Measurements from ENCODE around the gene GSTK1. TPM values are rescaled to one million over a fixed set of nuclear protein-coding genes. Genes with fewer than 3 reads are reported as not detected.
A peak's percentile ranks its signal among the peaks of the same experiment; 100 is the strongest.

The GSTK1 gene
- total and polyA plus RNA-seq, 2 experiments from 2014 or later = 224 to 243 TPM

GRCh38 chr7:143243111-143243510 is 20.1 kb upstream of the GSTK1 start:
- 46% methylated on average over 7 of the region's 7 CpGs for WGBS (ENCODE audit: low lambda C conversion rate, missing lambda C conversion rate)
- Histone ChIP-seq H4K20me1 (ENCODE audit: insufficient read depth, poor library complexity, severe bottlenecking) (no peaks in the 10 kb centered on the region), H2AFZ (no peak overlapping the region), H3K9me2 (replicated peaks; ENCODE audit: insufficient read depth) (no peaks in the 10 kb centered on the region), H3K4me3 (no peak overlapping the region), H3K27me3 (no peaks in the 10 kb centered on the region), H3K27ac (peak overlapping the region; percentile 57), H3K4me2 (peak overlapping the region; percentile 44), H3K9me3 (ENCODE audit: low read depth) (no peaks in the 10 kb centered on the region), H3K36me3 (replicated peaks; ENCODE audit: insufficient read depth, low read depth) (no peaks in the 10 kb centered on the region), H3K79me2 (no peaks in the 10 kb centered on the region), H3K4me1 (ENCODE audit: insufficient read depth) (peaks cover 4% of the 10 kb centered on the region)
- TF ChIP-seq EZH2 (IDR thresholded peaks at IDR 0.05; ENCODE audit: borderline replicate concordance) = no peak
- TF ChIP-seq CTCF (IDR thresholded peaks at IDR 0.05; ENCODE audit: poor library complexity) = no peak
- TF ChIP-seq EZH2phosphoT487 (IDR thresholded peaks at IDR 0.05; ENCODE audit: low read depth, severe bottlenecking, unreplicated experiment) = no peak
- DNase-seq (ENCODE audit: low spot score) = no peak

GRCh38 chr7:143243614-143244013 is 19.6 kb upstream of the GSTK1 start:
- Histone ChIP-seq H3K9me2 (replicated peaks; ENCODE audit: insufficient read depth) (no peaks in the 10 kb centered on the region), H3K4me2 (peak overlapping the region; percentile 44), H3K4me1 (ENCODE audit: insufficient read depth) (peaks cover 9% of the 10 kb centered on the region), H2AFZ (peak overlapping the region; percentile 2), H3K36me3 (replicated peaks; ENCODE audit: insufficient read depth, low read depth) (no peaks in the 10 kb centered on the region), H4K20me1 (ENCODE audit: insufficient read depth, poor library complexity, severe bottlenecking) (no peaks in the 10 kb centered on the region), H3K27ac (peak overlapping the region; percentile 57), H3K27me3 (no peaks in the 10 kb centered on the region), H3K9me3 (ENCODE audit: low read depth) (no peaks in the 10 kb centered on the region), H3K4me3 (no peak overlapping the region), H3K79me2 (no peaks in the 10 kb centered on the region)
- no peak for DNase-seq (ENCODE audit: low spot score)
- 29% methylated on average over 3 of the region's 3 CpGs for WGBS (ENCODE audit: low lambda C conversion rate, missing lambda C conversion rate)
- TF ChIP-seq EZH2 (IDR thresholded peaks at IDR 0.05; ENCODE audit: borderline replicate concordance) = no peak
- no peak for TF ChIP-seq CTCF (IDR thresholded peaks at IDR 0.05; ENCODE audit: poor library complexity)
- no peak for TF ChIP-seq EZH2phosphoT487 (IDR thresholded peaks at IDR 0.05; ENCODE audit: low read depth, severe bottlenecking, unreplicated experiment)

GRCh38 chr7:143244321-143244720 is 18.9 kb upstream of the GSTK1 start:
- H2AFZ ChIP-seq = no peak overlapping the region
- H3K9me2 ChIP-seq (replicated peaks; ENCODE audit: insufficient read depth) = no peaks in the 10 kb centered on the region
- WGBS (ENCODE audit: low lambda C conversion rate, missing lambda C conversion rate) = 36% methylated on average over 1 of the region's 1 CpG
- H3K27ac ChIP-seq = peak overlapping the region; percentile 57
- no peaks in the 10 kb centered on the region for H3K9me3 ChIP-seq (ENCODE audit: low read depth)
- peaks cover 12% of the 10 kb centered on the region for H3K4me1 ChIP-seq (ENCODE audit: insufficient read depth)
- no peak for DNase-seq (ENCODE audit: low spot score)
- TF ChIP-seq EZH2 (IDR thresholded peaks at IDR 0.05; ENCODE audit: borderline replicate concordance) (no peak), CTCF (IDR thresholded peaks at IDR 0.05; ENCODE audit: poor library complexity) (no peak), EZH2phosphoT487 (IDR thresholded peaks at IDR 0.05; ENCODE audit: low read depth, severe bottlenecking, unreplicated experiment) (no peak)
- no peaks in the 10 kb centered on the region for H3K27me3 ChIP-seq
- H3K4me2 ChIP-seq = peak overlapping the region; percentile 44
- H3K79me2 ChIP-seq = no peaks in the 10 kb centered on the region
- no peak overlapping the region for H3K4me3 ChIP-seq
- no peaks in the 10 kb centered on the region for H4K20me1 ChIP-seq (ENCODE audit: insufficient read depth, poor library complexity, severe bottlenecking)
- H3K36me3 ChIP-seq (replicated peaks; ENCODE audit: insufficient read depth, low read depth) = no peaks in the 10 kb centered on the region

- WGBS (ENCODE audit: low lambda C conversion rate, missing lambda C conversion rate) = 49% methylated on average over 3 of the region's 3 CpGs
- no peaks in the 10 kb centered on the region for H3K36me3 ChIP-seq (replicated peaks; ENCODE audit: insufficient read depth, low read depth)
- no peak overlapping the region for H3K4me2 ChIP-seq
- no peaks in the 10 kb centered on the region for H3K27me3 ChIP-seq
- no peak overlapping the region for H2AFZ ChIP-seq
- no peaks in the 10 kb centered on the region for H3K79me2 ChIP-seq
- no peaks in the 10 kb centered on the region for H3K9me3 ChIP-seq (ENCODE audit: low read depth)
- peak overlapping the region; percentile 56 for H3K27ac ChIP-seq
- H4K20me1 ChIP-seq (ENCODE audit: insufficient read depth, poor library complexity, severe bottlenecking) = no peaks in the 10 kb centered on the region
- TF ChIP-seq EZH2 (IDR thresholded peaks at IDR 0.05; ENCODE audit: borderline replicate concordance) = no peak
- TF ChIP-seq EZH2phosphoT487 (IDR thresholded peaks at IDR 0.05; ENCODE audit: low read depth, severe bottlenecking, unreplicated experiment) = no peak
- no peak for TF ChIP-seq CTCF (IDR thresholded peaks at IDR 0.05; ENCODE audit: poor library complexity)
- H3K4me3 ChIP-seq = no peak overlapping the region
- DNase-seq (ENCODE audit: low spot score) = peak; percentile 17
- H3K9me2 ChIP-seq (replicated peaks; ENCODE audit: insufficient read depth) = no peaks in the 10 kb centered on the region
- H3K4me1 ChIP-seq (ENCODE audit: insufficient read depth) = peaks cover 12% of the 10 kb centered on the region
These were observed 18.1 kb upstream of the GSTK1 start for GRCh38 chr7:143245123-143245522.

Data from hepatocyte (in vitro differentiated cells).